NCI-H187 treated with DMSO at 0.1 percent for 48 hours (cell line): ENCODE results near the gene OR2C3.
"Not testable (repeated sequence)": the region's sequence is repeated elsewhere in the genome, so short reads cannot be mapped to it uniquely, and the experiment has no call there.

Experiments used
- DNase-seq: peaks from one replicate; lab custom pipeline; 2025; lab: John Stamatoyannopoulos, UW

OR2C3 gene

DNA sequence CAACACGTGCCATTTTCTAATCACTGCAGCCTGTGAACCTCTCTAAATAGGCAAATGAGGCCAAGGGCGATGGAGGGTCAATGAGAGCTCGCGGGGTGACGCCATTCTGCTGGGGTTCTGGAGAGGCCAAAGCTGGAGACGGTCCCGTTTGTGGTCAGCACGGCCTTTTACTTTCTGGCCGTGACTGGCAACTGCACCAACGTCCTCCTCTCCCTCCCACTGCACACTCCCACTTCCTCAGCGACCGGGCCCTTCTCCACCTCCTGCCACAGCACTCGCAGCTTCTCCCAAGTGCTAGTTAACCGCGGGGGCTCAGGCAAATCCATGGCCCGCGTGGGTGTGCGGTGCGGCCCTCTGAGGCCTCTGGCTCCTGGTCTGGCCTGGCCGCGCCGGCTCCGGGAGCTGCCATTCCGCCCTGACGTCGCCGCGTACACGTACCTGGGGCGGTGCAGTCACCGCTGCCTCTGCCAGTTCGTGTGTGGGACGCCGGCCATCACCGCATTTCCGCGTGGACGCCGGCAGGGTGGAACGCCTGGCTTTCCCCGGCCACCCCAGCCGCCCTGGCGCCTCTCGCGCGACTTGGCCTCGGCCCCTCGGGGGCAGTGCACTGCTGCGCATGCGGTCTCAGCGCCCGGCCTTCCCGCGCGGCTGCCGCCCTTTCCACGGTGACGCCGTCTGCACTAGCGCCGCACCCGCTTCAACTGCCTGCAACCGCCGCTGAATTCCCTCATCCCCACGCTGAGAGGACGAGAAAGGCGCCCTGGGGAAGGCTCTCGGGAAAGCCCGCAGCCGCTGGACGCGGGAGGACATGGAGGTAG is 18.2 kb downstream of the OR2C3 start:
- DNase-seq = no peak

DNA sequence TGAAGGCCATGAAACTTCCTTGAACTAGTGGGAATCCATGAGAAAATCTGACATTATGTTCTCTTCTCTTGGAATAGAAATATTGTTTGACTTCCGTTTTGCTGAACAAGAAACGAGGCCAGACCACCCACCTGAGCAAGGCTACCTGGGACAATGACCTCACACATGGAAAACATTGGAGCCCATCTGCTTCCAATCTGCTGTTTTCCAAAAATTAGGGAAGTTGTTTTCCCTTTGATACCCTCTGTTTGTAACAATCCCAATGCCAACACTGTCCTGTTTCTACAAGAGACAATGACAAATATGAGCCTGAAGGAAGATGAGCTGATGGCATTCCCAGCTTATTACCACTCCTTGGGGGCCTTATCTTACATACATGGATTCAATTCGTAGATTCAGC is 29.4 kb downstream of the OR2C3 start:
- DNase-seq = no peak

DNA sequence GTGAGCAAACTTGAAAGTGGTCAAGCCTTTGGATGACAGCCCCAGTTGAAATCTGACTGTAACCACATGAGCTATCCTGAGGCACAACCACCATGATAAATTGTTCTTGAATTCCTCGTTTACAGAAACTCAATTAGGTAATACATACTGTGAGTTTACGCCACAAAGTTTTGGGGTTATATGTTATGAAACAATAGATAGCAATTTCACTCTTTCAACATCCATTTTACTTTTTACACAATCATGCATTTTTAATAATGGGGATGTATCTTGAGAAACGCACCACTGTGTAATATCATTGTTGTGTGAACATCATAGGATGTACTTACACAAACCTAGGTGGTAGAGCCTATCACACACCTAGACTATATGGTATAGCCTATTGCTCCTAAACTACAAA is 35.4 kb downstream of the OR2C3 start:
- DNase-seq = no peak

DNA sequence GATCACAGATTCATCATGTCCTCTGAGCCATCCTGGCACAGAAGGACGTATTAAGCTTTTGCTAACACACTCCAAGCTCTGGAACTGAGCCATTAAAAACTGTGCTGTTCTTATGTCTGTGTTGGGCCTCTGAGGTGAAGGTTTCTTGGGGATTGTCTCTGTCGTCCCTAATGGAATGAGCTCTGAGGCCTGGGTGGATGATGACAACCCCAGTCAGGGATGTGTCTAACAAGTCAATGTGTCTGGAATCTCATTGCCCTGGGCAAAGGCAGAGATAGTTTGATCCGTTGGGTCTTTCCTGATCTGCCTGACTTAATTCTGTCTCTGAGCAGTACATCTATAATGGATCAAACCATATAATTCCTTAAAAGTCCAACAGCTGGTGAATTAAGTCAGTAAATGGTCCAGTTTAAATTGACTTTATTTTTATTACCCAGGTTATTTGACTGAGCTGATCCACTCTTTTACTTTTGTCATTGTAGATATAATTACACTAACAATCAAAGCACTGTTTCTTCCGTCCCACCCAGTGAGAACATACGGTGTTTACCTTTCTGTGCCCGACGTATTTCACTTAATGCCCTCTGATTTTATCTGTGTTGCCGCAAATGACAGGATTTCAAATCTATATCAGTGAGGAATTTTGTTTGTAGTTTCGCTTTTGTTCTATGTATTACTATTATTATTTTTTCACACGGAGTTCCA is 39.5 kb downstream of the OR2C3 start:
- no peak for DNase-seq

DNA sequence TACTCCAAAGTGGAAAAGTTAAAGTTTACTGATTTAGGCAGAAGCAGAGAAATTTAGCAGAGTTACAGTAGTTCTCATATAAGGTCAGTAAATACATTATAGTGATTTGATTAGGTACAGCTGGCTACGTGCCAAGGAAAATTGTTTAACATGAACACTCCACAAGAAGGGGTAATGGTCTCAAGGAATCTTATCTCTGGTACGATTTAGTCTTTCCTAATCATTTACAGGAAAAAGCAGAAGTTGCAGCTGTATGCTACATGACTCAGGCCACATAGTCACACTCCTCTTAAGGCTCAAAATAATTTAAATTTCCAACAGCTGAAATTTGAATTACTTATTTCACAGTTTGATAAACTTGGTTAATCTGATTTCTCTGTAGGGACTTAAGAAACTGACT is 41.5 kb downstream of the OR2C3 start:
- DNase-seq = no peak

DNA sequence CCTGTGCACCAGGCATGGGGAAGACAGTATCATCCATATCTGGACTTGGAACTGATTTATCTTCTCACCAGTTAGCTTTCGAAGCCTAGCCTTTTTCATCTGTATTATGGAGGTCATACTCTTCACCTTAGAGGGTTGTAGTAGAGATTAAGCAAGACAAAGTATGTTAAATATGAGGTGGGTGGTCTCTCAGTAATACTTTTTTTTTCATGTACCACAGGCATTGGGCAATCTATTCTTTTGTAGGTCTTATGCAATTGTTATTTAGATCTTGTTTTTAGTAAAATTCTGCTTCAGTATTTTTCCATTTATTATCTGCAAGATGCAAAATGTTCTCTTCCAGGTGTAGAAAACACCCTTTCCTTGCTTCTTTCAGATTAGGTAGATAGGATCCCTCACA is 43.1 kb downstream of the OR2C3 start:
- DNase-seq = no peak

DNA sequence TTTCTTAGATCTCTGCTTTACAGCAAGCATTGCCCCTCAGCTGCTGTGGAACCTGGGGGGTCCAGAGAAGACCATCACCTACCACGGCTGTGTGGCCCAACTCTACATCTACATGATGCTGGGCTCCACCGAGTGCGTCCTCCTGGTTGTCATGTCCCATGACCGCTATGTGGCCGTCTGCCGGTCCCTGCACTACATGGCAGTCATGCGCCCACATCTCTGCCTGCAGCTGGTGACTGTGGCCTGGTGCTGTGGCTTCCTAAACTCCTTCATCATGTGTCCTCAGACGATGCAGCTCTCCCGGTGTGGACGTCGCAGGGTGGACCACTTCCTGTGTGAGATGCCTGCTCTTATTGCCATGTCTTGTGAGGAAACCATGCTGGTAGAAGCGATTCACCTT is 44.9 kb downstream of the OR2C3 start:
- no peak for DNase-seq

DNA sequence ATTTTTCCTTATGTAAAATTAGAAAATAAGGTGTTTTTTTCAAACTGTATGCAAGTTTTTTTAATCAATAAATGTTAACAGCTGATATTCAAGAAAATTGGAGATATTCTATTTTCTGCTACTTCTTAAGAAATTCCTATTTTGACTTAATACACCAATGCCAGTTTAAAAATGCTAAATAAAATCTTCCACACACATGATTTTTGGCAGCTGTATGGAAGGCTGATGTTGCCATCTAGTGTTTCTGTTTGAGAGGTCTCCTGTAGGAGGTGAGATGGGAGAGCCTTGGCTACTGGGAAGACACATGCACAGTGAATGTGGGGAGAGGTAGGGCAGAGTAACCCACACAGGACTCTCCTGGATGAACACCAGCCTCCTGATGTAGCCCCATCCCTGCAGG is 49.2 kb downstream of the OR2C3 start:
- DNase-seq = no peak

DNA sequence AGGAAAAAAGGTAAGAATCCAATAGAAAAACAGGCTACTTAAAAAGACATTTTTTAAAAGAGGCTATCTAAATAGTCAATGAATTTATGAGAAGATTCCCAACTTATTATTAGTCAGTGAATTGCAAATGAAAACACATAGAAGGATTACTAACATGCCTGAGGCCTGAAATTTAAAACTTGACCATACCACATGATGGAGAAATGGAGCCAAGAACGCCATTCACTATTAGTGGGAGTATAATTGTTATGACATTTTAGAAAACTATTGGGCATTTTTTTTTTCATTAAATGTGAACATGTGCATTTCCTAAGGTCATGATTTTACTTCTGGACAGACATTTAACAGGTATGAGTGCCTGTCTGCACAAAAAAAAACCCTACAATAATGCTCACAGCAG is 53.5 kb downstream of the OR2C3 start:
- DNase-seq = no peak

DNA sequence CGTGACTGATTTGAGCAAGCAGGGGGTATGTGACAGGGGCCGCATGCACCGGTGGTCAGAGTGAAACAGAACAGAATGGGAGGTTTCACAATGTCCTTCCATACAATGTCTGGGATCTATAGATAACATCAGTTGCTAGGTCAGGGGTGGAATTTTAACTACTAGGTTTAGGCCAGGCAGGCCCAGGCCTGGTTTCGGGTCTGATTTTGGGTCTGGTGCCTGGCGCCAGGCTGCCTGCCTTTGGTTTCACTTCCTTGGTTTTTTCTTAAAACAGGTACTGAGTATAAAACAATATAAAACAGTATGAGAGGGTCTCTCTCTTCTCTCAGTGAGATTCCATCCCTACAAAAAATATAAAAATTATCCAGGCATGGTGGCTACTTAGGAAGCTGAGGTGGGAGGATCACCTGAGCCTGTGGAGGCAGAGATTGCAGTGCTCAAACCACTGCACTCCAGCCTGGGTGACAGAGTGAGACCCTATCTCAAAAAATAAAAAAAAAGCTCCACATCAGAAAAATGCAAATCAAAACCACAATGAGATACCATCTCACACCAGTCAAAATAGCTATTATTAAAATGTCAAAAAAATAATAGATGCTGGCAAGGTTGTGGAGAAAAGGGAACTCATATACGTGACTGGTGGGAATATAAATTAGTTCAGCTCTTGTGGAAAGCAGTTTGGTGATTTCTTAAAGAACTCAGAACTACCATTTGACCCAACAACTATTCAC is 59.7 kb downstream of the OR2C3 start:
- not testable (repeated sequence) for DNase-seq

DNA sequence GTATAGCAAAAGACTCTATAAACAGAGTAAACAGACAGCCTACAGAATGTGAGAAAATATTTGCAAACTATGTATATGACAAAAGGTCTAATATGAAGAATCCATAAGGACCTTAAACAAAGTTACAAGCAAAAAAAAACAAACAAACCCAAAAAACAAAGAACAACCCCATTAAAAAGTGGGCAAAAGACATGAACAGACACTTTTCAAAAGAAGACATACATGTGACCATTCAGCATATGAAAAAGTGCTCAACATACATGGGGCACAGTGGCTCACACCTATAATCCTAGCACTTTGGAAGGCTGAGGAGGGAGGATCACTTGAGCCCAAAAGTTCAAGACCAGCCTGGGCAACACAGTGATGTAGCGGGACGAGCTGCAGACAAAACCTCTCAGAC is 60.4 kb downstream of the OR2C3 start:
- no peak for DNase-seq
